HepG2 (cell line): Measurements from ENCODE around the gene ZNF558. TPM values are rescaled to one million over a fixed set of nuclear protein-coding genes. Genes with fewer than 3 reads are reported as not detected.

ENCODE experiments used
- ATAC-seq: fragments of 200-7000 bp; cut with Tn5 transposase; 3 replicates; pipeline ENCODE4 v1.9.1; 2020; ENCODE audit warnings: mild to moderate bottlenecking, moderate library complexity
- BruUV-seq: library from RNA; stranded (reverse); fragments of 400-500 nt; replicated peaks from 2 replicates; lab custom pipeline; 2021; lab: Mats Ljungman, UMichigan
- CTCF ChIA-PET: fragments of 300-600 bp; formaldehyde crosslinking; extraction: SDS; loops from one replicate; lab custom pipeline; 2021; ENCODE audit warnings: low total read pairs, inconsistent platforms, low intra/inter-chr PET ratio; lab: Yijun Ruan, JAX
- POLR2A ChIA-PET: fragments of 350-600 bp; sonication (Branson Sonifier 250); formaldehyde crosslinking; loops from one replicate; lab custom pipeline; 2020; ENCODE audit warnings: antibody characterized with exemption, inconsistent platforms; lab: Yijun Ruan, JAX
- DNase-seq: peaks from one replicate; pipeline ENCODE4 v3.0.0-alpha.2; 2015; ENCODE audit warnings: low spot score
- FAIRE-seq: peaks from 3 replicates; lab custom pipeline; 2011; peaks lifted over from hg19 to GRCh38; lab: Jason Lieb, UNC
- H2AFZ ChIP-seq: one replicate; pipeline ENCODE4 v1.6.1; 2011; ENCODE audit warnings: low read length, inconsistent platforms
- H3K27ac ChIP-seq: fragments of 300-600 bp; 3 replicates; pipeline ENCODE4 v1.8.0; 2011; ENCODE audit warnings: mixed run types, mild to moderate bottlenecking, mixed read lengths, low read length, inconsistent platforms; ENCODE audit not compliant: insufficient read depth; ENCODE audit errors: extremely low read length
- H3K27me3 ChIP-seq, 2 experiments: fragments of 200-600 bp in 1 of 2; 2 replicates in 1 of 2; 3 replicates in 1 of 2; pipeline versions ENCODE4 v1.6.0 to v1.8.0; 2011; ENCODE audit warnings: low read length in 2 of 2, mild to moderate bottlenecking in 2 of 2, moderate library complexity in 2 of 2, inconsistent platforms in 1 of 2; ENCODE audit not compliant: insufficient read depth in 2 of 2, control insufficient read depth in 1 of 2
- H3K36me3 ChIP-seq, 2 experiments: fragments of 200-600 bp in 1 of 2; replicated peaks in 1 of 2; 2 replicates in 1 of 2; 3 replicates in 1 of 2; pipeline versions ENCODE4 v1.5.1 to v1.8.0; 2011; ENCODE audit warnings: low read length in 2 of 2, inconsistent platforms in 1 of 2; ENCODE audit not compliant: insufficient read depth in 2 of 2, control insufficient read depth in 1 of 2
- H3K4me1 ChIP-seq: 2 replicates; pipeline ENCODE4 v1.5.1; 2012; ENCODE audit warnings: low read length, inconsistent platforms; ENCODE audit not compliant: insufficient read depth
- H3K4me2 ChIP-seq: 2 replicates; pipeline ENCODE4 v1.6.0; 2011; ENCODE audit warnings: low read depth, low read length, inconsistent platforms
- H3K4me3 ChIP-seq, 3 experiments: fragments of 200-600 bp in 1 of 3; sonication (generic), shearing (Covaris generic) in 1 of 3; replicated peaks in 1 of 3; 2 replicates each; pipeline ENCODE4 v1.5.1; 2011 to 2016; ENCODE audit warnings: low read length in 3 of 3, inconsistent platforms in 2 of 3, low read depth in 2 of 3, mild to moderate bottlenecking in 2 of 3, control low read depth in 1 of 3, mixed read lengths in 1 of 3; ENCODE audit not compliant: insufficient read depth in 1 of 3
- H3K79me2 ChIP-seq: one replicate; pipeline ENCODE4 v1.6.1; 2011; ENCODE audit warnings: low read length, inconsistent platforms; ENCODE audit not compliant: insufficient read depth
- H3K9ac ChIP-seq: 2 replicates; pipeline ENCODE4 v1.6.0; 2011; ENCODE audit warnings: mild to moderate bottlenecking, low read depth, low read length, inconsistent platforms; ENCODE audit not compliant: insufficient read depth
- H3K9me3 ChIP-seq: 2 replicates; pipeline ENCODE4 v1.5.1; 2012; ENCODE audit warnings: mild to moderate bottlenecking, low read length
- H4K20me1 ChIP-seq: 2 replicates; pipeline ENCODE4 v1.6.0; 2011; ENCODE audit warnings: inconsistent platforms, mild to moderate bottlenecking, low read length, moderate library complexity; ENCODE audit not compliant: insufficient read depth
- FOSL2 ChIP-seq: sonication (generic); formaldehyde crosslinking; IDR thresholded peaks from 2 replicates; pipeline ENCODE4 v1.4.0; 2020; ENCODE audit warnings: missing genetic modification reagents
- IRX3 ChIP-seq: sonication (generic); formaldehyde crosslinking; IDR thresholded peaks from 2 replicates; pipeline ENCODE4 v1.8.1; 2023; ENCODE audit warnings: mild to moderate bottlenecking, low read depth, missing genetic modification reagents, borderline replicate concordance
- MIER2 ChIP-seq: IDR thresholded peaks from 2 replicates; pipeline ENCODE4 v1.6.1; 2016; ENCODE audit warnings: missing biosample characterization, missing genetic modification reagents
- SIN3A ChIP-seq: IDR thresholded peaks from 2 replicates; pipeline ENCODE4 v1.6.1; 2011; ENCODE audit warnings: low read depth, mild to moderate bottlenecking, control low read depth, low read length, borderline replicate concordance
- SYNCRIP ChIP-seq: fragments of 200-400 bp; formaldehyde crosslinking; IDR thresholded peaks from 2 replicates; pipeline ENCODE4 v1.6.1; 2018; ENCODE audit warnings: mild to moderate bottlenecking, low read depth, low read length; ENCODE audit not compliant: insufficient read depth
- TIGD3 ChIP-seq: sonication (generic); formaldehyde crosslinking; IDR thresholded peaks from 2 replicates; pipeline ENCODE4 v1.5.1; 2020; ENCODE audit warnings: mild to moderate bottlenecking, missing genetic modification reagents, borderline replicate concordance
- TSC22D2 ChIP-seq: sonication (generic); formaldehyde crosslinking; IDR thresholded peaks from 2 replicates; pipeline ENCODE4 v1.5.1; 2020; ENCODE audit warnings: missing genetic modification reagents, mild to moderate bottlenecking, borderline replicate concordance
- ZBTB7B ChIP-seq: sonication (generic); formaldehyde crosslinking; IDR thresholded peaks from 2 replicates; pipeline ENCODE4 v1.4.0; 2020; ENCODE audit warnings: missing genetic modification reagents
- ZBTB8A ChIP-seq: sonication (generic); formaldehyde crosslinking; IDR thresholded peaks from 2 replicates; pipeline ENCODE4 v1.4.0; 2020; ENCODE audit warnings: mild to moderate bottlenecking, low read depth, missing genetic modification reagents, borderline replicate concordance
- ZNF136 ChIP-seq: sonication (generic); formaldehyde crosslinking; IDR thresholded peaks from 2 replicates; pipeline ENCODE4 v1.8.1; 2022; ENCODE audit warnings: low read depth, mild to moderate bottlenecking, moderate library complexity, missing genetic modification reagents
- ZNF550 ChIP-seq: sonication (generic); formaldehyde crosslinking; IDR thresholded peaks from 2 replicates; pipeline ENCODE4 v1.4.0; 2020; ENCODE audit warnings: mild to moderate bottlenecking, missing genetic modification reagents, borderline replicate concordance
- ZNF629 ChIP-seq: sonication (generic); formaldehyde crosslinking; conservative IDR thresholded peaks from 2 replicates; pipeline ENCODE4 v1.5.0; 2020; ENCODE audit warnings: missing genetic modification reagents
- ZNF678 ChIP-seq: sonication (generic); formaldehyde crosslinking; IDR thresholded peaks from 2 replicates; pipeline ENCODE4 v1.4.0; 2020; ENCODE audit warnings: mild to moderate bottlenecking, missing genetic modification reagents
- ZNF768 ChIP-seq: sonication (generic); formaldehyde crosslinking; IDR thresholded peaks from 2 replicates; pipeline ENCODE4 v1.4.0; 2020; ENCODE audit warnings: missing genetic modification reagents
- ZSCAN22 ChIP-seq: sonication (generic); formaldehyde crosslinking; IDR thresholded peaks from 2 replicates; pipeline ENCODE4 v1.4.0; 2020; ENCODE audit warnings: mild to moderate bottlenecking, missing genetic modification reagents
- WGBS: methylation state at CpG from one replicate; pipeline ENCODE4 v1.1.6; 2017; ENCODE audit warnings: low lambda C conversion rate; 5-methylcytosine and 5-hydroxymethylcytosine counted together
- in situ Hi-C: cut with HindIII; loops from 2 replicates; pipeline ENCODE4 v1.10.0; 2017; ENCODE audit warnings: low pct_unique_long_range_greater_than_20kb; ENCODE audit not compliant: extremely low pct_ligation_motif_present
- intact Hi-C: fragments of 100-400 bp; cut with micrococcal nuclease; formaldehyde crosslinking; loops from one replicate; pipeline ENCODE4 v1.10.0; 2022; ENCODE audit not compliant: unreplicated experiment
- polyA plus RNA-seq, 8 experiments: library from polyadenylated mRNA; depleted of rRNA in 3 of 8; stranded (reverse) in 7 of 8; unstranded in 1 of 8; fragments of >200 nt; fragmentation: Illumina TruSeq in 4 of 8; extraction: Trizol in 4 of 8; gene quantifications; 2 replicates each; pipeline versions ENCODE4 v1.2.1 to v1.2.3, GENCODE V29; 2011 to 2016; ENCODE audit warnings: low read depth in 4 of 8, missing spikeins in 1 of 8, mixed read lengths in 1 of 8; ENCODE audit not compliant: insufficient read depth in 1 of 8
- total RNA-seq, 5 experiments: library from RNA; depleted of rRNA; stranded (reverse); fragments of >200 nt; fragmentation: Illumina TruSeq; extraction: Trizol; gene quantifications; 2 replicates each; pipeline ENCODE4 v1.2.3, GENCODE V29; 2016; ENCODE audit warnings: low read depth in 1 of 5
- TF ChIP-seq, protein P1 (sequence below): sonication (generic); formaldehyde crosslinking; IDR thresholded peaks from 2 replicates; pipeline ENCODE4 v1.4.0; 2020; ENCODE audit warnings: missing genetic modification reagents, borderline replicate concordance

Gene ZNF558
- total and polyA plus RNA-seq, 2 of the 13 experiments (the other 11 are each of a cell fraction or from before 2014, with no cell fraction given): 9.5 to 10.8 TPM

- no peaks in the 10 kb centered on the region for H3K27me3 ChIP-seq
- peaks cover 76% of the 10 kb centered on the region for H3K9me3 ChIP-seq
- no peaks in the 10 kb centered on the region for H3K79me2 ChIP-seq
- H4K20me1 ChIP-seq: no peaks in the 10 kb centered on the region
- POLR2A ChIA-PET: no interaction called here
- H3K4me2 ChIP-seq: no peak overlapping the region
- no peak overlapping the region for H3K9ac ChIP-seq
- in situ Hi-C loops: no loop called here
- BruUV-seq: no TSS peak
- FAIRE-seq: no peak
- TF ChIP-seq SYNCRIP: no peak
- no peak for TF ChIP-seq TIGD3 (CRISPR knock-in tag)
- no peak for TF ChIP-seq ZBTB8A (CRISPR knock-in tag)
- TF ChIP-seq ZNF678 (CRISPR knock-in tag): no peak
- no peak for TF ChIP-seq ZNF136
- TF ChIP-seq, protein P1, sequence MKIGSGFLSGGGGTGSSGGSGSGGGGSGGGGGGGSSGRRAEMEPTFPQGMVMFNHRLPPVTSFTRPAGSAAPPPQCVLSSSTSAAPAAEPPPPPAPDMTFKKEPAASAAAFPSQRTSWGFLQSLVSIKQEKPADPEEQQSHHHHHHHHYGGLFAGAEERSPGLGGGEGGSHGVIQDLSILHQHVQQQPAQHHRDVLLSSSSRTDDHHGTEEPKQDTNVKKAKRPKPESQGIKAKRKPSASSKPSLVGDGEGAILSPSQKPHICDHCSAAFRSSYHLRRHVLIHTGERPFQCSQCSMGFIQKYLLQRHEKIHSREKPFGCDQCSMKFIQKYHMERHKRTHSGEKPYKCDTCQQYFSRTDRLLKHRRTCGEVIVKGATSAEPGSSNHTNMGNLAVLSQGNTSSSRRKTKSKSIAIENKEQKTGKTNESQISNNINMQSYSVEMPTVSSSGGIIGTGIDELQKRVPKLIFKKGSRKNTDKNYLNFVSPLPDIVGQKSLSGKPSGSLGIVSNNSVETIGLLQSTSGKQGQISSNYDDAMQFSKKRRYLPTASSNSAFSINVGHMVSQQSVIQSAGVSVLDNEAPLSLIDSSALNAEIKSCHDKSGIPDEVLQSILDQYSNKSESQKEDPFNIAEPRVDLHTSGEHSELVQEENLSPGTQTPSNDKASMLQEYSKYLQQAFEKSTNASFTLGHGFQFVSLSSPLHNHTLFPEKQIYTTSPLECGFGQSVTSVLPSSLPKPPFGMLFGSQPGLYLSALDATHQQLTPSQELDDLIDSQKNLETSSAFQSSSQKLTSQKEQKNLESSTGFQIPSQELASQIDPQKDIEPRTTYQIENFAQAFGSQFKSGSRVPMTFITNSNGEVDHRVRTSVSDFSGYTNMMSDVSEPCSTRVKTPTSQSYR (CRISPR knock-in tag): no peak
- TF ChIP-seq SIN3A: no peak
- TF ChIP-seq TSC22D2 (CRISPR knock-in tag): no peak
- TF ChIP-seq ZBTB7B (CRISPR knock-in tag): no peak
- no peak for TF ChIP-seq FOSL2
- no peak for TF ChIP-seq ZNF550
- no peak for TF ChIP-seq IRX3 (CRISPR knock-in tag)
- TF ChIP-seq ZNF629 (CRISPR knock-in tag): no peak
- no peak for TF ChIP-seq MIER2
- TF ChIP-seq ZNF768 (CRISPR knock-in tag): no peak
- TF ChIP-seq ZSCAN22 (CRISPR knock-in tag): no peak
- WGBS: 79% methylated on average over 3 of the region's 3 CpGs
- no peak for ATAC-seq
- no peaks in the 10 kb centered on the region for H3K4me1 ChIP-seq
- no peak overlapping the region for H3K4me3 ChIP-seq
- H3K27ac ChIP-seq: no peak overlapping the region
- DNase-seq: no peak
- H3K36me3 ChIP-seq: no peaks in the 10 kb centered on the region
- intact Hi-C loops: no loop called here
- no peak overlapping the region for H2AFZ ChIP-seq
- CTCF ChIA-PET: no interaction called here
Observed at GRCh38 chr19:8850488-8850887, 18.4 kb upstream of the ZNF558 start.
